Measurements from ENCODE around the gene ITPR2.

DNA sequence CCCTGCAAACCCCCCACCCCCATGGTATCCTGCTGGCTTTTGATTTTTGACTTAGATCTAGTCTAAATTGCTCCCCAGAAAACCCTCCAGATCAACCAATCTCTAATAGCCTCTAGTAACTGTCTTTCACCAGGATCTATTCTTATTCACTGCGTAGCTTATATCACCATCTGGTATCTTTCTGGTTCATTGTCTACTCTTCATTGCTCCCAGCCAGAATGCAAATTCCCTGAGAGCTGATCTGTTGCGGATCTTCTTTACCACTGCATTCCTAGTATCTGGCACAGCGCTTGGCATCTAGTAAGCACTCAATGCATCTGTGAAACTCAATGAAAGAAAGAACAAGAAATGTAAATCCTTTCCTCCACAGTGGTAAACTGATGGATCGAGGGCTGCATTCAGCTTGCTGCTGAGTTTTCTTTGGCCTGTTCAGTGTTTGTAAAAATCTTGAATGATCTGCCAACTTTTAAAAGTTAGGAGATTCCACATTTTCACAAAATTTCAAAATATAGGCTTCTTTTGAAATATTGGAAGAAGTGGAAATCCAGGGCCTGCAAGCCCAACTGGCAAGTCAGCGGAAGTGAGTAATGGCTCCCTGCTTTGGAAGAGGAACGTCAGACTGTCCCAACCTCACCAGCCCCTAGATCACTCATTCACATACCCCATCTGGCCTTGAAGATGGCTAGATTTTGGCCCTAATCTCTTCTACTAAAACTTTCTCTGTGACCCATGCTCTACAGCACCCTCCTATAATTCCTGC lies 363.4 kb downstream of the ITPR2 start:
- TF ChIP-seq, protein P1, sequence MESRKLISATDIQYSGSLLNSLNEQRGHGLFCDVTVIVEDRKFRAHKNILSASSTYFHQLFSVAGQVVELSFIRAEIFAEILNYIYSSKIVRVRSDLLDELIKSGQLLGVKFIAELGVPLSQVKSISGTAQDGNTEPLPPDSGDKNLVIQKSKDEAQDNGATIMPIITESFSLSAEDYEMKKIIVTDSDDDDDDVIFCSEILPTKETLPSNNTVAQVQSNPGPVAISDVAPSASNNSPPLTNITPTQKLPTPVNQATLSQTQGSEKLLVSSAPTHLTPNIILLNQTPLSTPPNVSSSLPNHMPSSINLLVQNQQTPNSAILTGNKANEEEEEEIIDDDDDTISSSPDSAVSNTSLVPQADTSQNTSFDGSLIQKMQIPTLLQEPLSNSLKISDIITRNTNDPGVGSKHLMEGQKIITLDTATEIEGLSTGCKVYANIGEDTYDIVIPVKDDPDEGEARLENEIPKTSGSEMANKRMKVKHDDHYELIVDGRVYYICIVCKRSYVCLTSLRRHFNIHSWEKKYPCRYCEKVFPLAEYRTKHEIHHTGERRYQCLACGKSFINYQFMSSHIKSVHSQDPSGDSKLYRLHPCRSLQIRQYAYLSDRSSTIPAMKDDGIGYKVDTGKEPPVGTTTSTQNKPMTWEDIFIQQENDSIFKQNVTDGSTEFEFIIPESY (IDR thresholded peaks at IDR 0.05), result no peak
- TF ChIP-seq TAF1 (conservative IDR thresholded peaks at IDR 0.05), result no peak
- TF ChIP-seq, protein P2, sequence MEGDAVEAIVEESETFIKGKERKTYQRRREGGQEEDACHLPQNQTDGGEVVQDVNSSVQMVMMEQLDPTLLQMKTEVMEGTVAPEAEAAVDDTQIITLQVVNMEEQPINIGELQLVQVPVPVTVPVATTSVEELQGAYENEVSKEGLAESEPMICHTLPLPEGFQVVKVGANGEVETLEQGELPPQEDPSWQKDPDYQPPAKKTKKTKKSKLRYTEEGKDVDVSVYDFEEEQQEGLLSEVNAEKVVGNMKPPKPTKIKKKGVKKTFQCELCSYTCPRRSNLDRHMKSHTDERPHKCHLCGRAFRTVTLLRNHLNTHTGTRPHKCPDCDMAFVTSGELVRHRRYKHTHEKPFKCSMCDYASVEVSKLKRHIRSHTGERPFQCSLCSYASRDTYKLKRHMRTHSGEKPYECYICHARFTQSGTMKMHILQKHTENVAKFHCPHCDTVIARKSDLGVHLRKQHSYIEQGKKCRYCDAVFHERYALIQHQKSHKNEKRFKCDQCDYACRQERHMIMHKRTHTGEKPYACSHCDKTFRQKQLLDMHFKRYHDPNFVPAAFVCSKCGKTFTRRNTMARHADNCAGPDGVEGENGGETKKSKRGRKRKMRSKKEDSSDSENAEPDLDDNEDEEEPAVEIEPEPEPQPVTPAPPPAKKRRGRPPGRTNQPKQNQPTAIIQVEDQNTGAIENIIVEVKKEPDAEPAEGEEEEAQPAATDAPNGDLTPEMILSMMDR (IDR thresholded peaks at IDR 0.05; ENCODE audit: low read depth, low read length, missing input control), result no peak
- no peak for TF ChIP-seq HNF4G (IDR thresholded peaks at IDR 0.05)
- TF ChIP-seq YY1 (IDR thresholded peaks at IDR 0.05), result no peak
- TF ChIP-seq, protein P3, sequence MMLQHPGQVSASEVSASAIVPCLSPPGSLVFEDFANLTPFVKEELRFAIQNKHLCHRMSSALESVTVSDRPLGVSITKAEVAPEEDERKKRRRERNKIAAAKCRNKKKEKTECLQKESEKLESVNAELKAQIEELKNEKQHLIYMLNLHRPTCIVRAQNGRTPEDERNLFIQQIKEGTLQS (IDR thresholded peaks at IDR 0.05), result no peak
- no peak for TF ChIP-seq RAD21 (IDR thresholded peaks at IDR 0.05)
